Inflammatory macrophage treated with lipopolysaccharide for 1 hour (primary cell): Measurements from ENCODE around the gene CEP131.
"Not testable (repeated sequence)": the region's sequence is repeated elsewhere in the genome, so short reads cannot be mapped to it uniquely, and the experiment has no call there.

ENCODE experiments used
- DNase-seq, 2 donors: peaks; one replicate each; pipeline ENCODE4 v3.0.0-alpha.2; 2020 to 2022

The CEP131 gene

DNA sequence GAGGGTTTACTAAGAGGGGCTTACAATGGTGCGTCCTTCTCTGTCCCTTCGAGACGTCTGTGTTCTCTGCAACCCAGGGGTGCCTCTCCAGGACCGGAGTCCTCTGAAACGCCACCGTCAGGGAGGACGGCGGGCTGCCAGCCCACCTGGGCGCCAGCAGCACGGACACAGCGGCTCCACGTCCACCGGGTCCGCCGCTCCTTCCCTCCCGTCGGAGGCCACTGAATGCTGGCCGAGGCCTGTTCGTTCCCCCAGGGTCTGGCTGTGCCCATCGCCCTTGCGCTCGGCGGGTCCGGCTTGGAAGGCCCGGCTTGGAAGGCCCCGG is 15.7 kb upstream of the CEP131 start:
- no peak for DNase-seq

GRCh38 chr17:81237591-81238489 is 15.1 kb upstream of the CEP131 start:
- DNase-seq = no peak

DNA sequence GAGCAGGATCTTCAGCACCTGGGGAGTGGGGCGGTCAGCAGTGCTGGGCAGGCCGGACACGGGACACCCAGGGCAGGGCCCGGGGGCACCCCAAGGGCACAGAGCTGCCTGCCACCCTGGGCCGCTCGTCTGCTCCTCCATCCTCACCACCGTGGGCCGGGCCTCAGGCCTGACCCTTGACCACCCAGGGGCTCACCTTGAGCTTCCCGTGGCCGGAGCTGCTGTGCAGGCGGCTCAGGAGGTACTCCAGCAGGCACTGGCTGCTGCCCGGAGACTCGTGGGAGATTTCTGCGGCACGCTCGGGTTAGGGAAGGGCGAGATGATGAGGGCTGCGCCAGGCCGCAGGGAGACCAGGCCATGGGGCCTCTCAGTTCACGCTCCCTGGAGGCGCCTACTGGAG is 14.0 kb upstream of the CEP131 start:
- no peak for DNase-seq

- no peak for DNase-seq
Measured at GRCh38 chr17:81235822-81236740, 13.3 kb upstream of the CEP131 start.

GRCh38 chr17:81234940-81235821 is 12.4 kb upstream of the CEP131 start:
- no peak for DNase-seq

- no peak for DNase-seq
Measured at GRCh38 chr17:81234506-81234855, 11.7 kb upstream of the CEP131 start.

DNA sequence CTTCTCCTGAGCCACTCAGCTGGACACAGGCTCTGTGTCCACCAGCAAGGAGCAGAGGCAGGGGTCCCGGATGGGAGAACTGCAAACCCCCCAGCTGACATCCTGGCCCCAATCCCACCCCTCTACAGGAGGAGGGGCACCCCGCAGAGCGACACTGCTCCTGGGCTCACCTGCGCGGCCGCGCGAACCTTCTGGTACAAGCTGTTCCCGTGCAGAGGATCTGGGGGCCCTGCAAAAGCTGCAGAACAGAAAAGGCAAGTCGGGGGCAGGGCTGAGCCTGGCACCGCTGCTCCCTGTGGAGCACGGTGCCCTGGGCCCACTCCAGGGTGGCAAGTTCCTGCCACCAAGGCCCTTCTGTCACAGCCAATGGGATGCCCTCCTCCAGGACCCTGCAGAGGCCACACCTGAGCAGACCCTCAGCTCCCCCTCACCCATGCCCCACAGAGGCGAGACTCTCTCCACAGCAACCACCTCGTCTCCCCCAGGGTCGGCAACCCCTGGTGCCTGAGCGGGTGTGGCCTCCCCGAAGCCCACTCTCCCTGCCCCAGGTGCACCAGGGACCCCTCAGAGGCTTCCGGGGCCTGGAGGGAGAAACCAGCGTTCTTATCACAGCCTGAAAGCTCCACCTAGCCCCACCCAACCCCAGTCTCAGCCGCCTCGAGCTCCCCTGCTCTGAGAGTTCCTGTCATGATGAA is 11.2 kb upstream of the CEP131 start:
- DNase-seq = no peak

DNA sequence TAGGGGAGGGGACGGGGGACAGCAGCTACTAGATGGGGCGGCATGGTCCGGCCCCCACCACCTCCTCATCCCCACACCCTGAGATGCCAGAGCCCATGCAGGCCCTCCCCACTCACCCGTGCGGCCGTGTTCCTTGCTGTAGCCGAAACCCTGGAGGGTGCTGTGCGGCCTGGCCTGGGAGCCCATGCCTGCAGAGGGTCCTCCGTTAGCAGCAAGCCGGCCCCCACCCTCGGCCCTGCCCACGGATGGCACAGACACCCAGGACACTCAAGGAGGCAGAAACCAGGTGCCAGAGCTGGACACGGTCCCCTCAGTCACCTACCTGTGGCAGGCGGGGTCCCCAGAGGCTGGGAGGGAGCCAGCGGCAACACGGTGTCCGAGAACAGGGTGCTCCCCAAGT is 10.6 kb upstream of the CEP131 start:
- no peak for DNase-seq

- DNase-seq = no peak
Measured at GRCh38 chr17:81232616-81233241, 10.0 kb upstream of the CEP131 start.

GRCh38 chr17:81231766-81232581 is 9.2 kb upstream of the CEP131 start:
- DNase-seq = no peak

DNA sequence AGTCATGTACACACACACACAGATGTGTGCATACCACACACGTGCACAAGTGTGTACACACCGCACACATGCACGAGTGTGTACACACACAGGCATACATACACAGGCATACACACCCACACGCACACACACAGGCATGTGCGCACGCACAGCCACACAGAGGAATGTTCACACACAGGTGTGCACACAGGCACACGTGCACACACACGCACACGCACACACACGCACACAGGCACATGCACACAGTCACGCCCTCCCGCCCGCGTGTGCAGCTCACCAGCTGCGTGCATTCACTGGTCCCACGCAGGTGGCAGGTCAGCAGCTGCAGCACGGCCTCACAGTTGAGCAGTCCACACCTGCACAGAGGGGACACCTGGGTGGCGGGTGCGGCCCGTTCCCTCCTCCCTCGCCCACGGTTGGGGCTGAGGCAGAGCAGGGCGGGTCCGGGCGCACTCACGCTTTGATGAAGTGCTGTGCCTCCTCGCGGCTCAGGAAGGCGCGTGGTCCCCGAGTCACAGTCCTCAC is 8.4 kb upstream of the CEP131 start:
- DNase-seq = no peak

- peak in 1 of 2 donors; percentile 23 for DNase-seq
Measured at GRCh38 chr17:81230043-81230820, 7.5 kb upstream of the CEP131 start.

DNA sequence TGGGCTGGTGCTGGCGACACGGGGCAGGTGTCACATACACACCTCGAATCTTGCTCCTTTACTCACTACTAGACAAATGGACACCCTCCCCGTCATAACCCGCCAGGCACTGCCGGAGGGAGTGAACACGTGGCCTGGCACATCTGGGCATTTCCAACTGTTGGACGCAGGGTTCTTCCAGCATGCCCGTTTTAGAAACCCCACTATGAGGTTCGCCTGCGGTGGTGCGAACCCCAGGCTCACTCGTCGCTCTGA is 6.8 kb upstream of the CEP131 start:
- DNase-seq = no peak

DNA sequence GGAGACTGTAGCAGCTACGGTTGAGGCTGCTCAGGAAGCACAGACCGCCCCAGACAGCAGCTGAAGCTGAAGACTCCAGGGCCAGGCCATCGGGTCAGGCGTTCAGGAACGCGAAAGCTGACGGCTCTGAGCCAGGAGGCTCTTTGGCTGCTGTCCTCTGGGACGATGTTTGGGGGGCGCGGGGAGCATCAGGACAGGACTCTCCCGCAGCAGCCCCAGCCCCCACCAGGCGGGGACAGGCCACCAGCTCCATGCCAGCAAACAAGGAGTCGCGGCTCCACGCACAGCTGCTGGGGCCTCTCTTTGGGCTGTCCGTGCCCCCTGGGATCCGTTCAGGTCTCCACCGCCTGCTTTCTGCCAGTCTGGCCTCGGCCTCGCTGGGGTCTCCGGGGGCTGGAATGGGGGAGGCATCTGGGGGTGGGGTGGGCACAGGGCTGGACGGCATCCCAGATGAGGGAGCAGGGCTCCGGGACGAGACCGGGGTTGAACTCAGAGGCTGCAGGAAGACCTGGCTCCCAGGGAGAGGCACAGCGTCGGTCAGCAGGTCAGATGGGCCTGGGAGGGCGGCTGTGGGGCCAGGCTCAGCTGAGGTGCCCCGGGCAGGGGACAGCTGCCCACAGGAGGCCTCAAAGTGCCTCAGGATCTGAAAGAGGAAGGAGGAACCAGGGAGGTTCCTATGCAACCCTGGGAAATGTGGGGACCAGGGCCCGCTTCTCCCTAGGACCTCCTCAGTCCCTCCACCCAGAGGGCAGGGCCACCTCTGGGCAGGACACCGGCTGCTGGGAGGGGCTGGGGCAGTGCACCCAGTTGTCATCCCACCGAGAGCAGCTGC is 6.3 kb upstream of the CEP131 start:
- DNase-seq = no peak

GRCh38 chr17:81228420-81228819 is 5.7 kb upstream of the CEP131 start:
- DNase-seq = peak; percentile 55

- DNase-seq = not testable (repeated sequence)
Measured at GRCh38 chr17:81227630-81228029, 4.9 kb upstream of the CEP131 start.

GRCh38 chr17:81223762-81224130 is 981 bp upstream of the CEP131 start:
- peak in 1 of 2 donors; percentile 51 for DNase-seq

GRCh38 chr17:81222620-81222905 is 202 bp downstream of the CEP131 start:
- DNase-seq = no peak

DNA sequence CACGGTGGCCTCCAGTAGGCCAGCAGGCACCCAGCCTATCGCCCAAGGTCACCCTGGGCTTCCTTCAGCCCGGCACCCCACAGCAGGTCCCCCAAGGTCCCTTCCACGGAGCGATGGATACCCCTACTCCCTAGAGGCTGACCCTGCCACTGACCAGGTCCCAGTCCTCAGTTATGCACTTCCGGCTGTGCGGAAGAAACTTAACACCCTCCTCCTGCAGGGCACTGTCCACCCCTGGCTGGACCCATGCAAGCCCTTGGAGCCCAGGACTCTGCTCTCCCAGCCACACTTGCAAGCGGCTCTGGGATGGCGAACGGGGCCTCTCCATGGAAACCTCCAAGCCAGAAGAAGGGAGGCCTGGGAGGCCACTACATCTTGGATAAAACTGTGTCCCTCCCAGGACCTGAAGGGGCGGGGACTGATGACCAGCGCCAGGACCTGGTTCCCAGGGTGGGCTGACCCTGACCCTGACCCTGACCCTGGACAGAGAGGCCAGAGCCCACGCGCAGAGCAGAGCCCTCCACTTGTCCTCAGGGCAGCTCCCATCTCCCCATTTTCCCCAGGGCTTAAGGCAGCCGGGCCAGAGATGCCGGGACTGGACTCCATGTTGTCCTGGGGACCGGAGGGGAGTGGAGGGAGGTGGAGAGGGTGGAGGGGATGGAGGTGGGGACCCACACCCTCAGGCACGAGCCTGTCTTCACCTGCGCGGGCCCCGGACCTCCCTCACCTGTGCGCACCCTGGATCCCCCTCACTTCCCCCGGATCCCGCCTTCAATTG is 734 bp downstream of the CEP131 start:
- DNase-seq = no peak
